Bronchial epithelial cell (primary cell): ENCODE results near the gene SCAPER. TPM values are rescaled to one million over a fixed set of nuclear protein-coding genes. Genes with fewer than 3 reads are reported as not detected.

Source experiments
- DNase-seq: peaks from one replicate; pipeline ENCODE4 v3.0.0-alpha.2; 2010; ENCODE audit warnings: low read depth
- FAIRE-seq: peaks from 2 replicates; lab custom pipeline; 2011; peaks lifted over from hg19 to GRCh38; lab: Jason Lieb, UNC
- H3K27me3 ChIP-seq: 2 replicates; pipeline ENCODE4 v1.5.1; 2011; ENCODE audit warnings: low read length; ENCODE audit not compliant: control insufficient read depth, insufficient read depth
- H3K36me3 ChIP-seq: 2 replicates; pipeline ENCODE4 v1.5.1; 2011; ENCODE audit warnings: low read length; ENCODE audit not compliant: control insufficient read depth, insufficient read depth
- H3K4me3 ChIP-seq: 2 replicates; pipeline ENCODE4 v1.5.1; 2011; ENCODE audit warnings: mild to moderate bottlenecking, low read depth, low read length, control low read depth
- CTCF ChIP-seq: IDR thresholded peaks from 2 replicates; pipeline ENCODE4 v1.5.1; 2011; ENCODE audit warnings: mild to moderate bottlenecking, moderate library complexity, low read length, control low read depth, inconsistent platforms; ENCODE audit not compliant: insufficient read depth, severe bottlenecking
- total RNA-seq: library from RNA; depleted of rRNA; stranded (reverse); fragments of >200 nt; gene quantifications from 2 replicates; pipeline ENCODE4 v1.2.1, GENCODE V29; 2014

The SCAPER gene
- total RNA-seq, 1 donor from 2014 or later = 6.3 TPM

DNA sequence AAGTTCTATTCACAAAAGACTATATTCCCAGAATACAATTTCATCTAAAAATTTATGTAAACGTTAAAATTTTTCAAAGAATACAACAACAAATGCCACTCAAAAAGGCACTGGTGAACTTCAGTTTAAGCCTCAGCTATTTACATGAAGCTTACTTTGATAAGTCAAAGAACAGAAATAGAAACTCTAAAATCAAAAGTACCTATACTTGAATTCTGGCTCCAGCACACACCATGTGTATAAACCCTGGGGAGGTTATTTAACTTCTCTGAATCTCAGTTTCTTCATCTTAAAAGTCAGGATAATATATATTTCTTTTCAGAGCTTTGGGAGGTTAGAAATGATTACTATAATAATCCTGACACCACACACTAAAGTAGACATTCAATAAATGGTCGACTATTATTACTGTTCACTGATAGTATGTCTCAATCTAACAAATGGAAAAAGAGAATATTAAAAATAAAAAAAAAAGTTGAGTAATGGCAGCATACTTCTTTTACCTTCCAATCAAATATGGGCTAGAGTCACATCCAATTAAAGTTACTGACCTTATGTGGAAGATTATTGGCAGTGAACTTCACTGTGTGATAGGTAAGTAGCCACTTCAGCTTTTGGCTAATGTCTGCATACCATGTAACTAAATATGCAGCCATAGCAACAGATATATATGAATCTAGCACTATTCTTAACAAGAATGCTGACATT is 320.1 kb downstream of the SCAPER start:
- Histone ChIP-seq H3K36me3 (no peaks in the 10 kb centered on the region), H3K4me3 (no peak overlapping the region), H3K27me3 (no peaks in the 10 kb centered on the region)
- no peak for TF ChIP-seq CTCF
- FAIRE-seq = no peak
- no peak for DNase-seq

DNA sequence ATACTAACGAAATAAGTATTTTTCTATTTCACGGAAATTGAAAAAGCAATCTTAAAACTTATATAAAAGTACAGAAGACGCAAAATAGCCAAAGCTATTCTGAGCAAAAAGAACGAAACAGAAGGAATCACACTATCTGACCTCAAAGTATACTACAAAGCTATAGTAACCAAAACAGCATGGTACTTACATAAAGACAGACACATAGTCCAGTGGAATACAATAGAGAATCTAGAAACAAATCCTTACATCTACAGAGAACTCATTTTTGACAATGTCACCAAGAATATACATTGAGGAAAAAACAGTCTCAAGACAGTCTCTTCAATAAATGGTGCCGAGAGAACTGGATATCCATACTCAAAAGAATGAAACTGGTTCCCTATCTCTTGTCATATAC is 322.6 kb downstream of the SCAPER start:
- Histone ChIP-seq H3K27me3 (no peaks in the 10 kb centered on the region), H3K36me3 (no peaks in the 10 kb centered on the region), H3K4me3 (no peak overlapping the region)
- no peak for DNase-seq
- FAIRE-seq = no peak
- no peak for TF ChIP-seq CTCF

DNA sequence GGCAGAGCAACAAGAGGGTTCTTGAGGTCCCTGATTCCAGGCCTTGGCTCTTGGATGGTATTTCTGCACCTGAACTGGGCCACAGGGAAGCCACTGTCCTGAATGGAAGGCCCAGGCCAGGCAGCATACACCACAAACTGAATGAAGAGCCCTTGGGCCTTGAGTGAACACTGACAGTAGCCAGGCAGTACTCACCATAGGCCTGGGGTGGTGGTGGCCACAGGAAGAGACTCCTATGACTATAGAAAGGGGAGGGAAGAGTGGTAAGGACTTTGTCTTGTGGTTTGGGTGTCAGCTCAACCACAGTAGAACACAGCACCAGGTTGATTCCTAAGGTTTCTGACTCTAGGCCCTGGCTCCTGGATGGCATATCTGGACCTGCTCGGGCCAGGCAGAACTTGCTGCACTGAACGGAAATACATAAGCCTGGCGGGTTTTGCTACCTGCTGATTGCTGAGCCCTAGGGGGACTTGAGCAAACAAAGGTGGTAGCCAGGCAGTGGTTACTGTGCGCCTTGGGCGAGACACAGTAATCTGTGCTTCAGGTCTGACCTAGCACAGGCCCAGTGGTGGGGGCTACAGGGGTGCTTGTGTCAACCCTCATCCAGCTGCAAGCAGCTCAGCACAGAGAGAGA is 327.1 kb downstream of the SCAPER start:
- no peak for TF ChIP-seq CTCF
- peak; percentile 28 for FAIRE-seq
- no peaks in the 10 kb centered on the region for H3K27me3 ChIP-seq
- H3K36me3 ChIP-seq = no peaks in the 10 kb centered on the region
- H3K4me3 ChIP-seq = no peak overlapping the region
- DNase-seq = peak; percentile 48

GRCh38 chr15:76576523-76577279 is 328.4 kb downstream of the SCAPER start:
- DNase-seq = no peak
- no peak for FAIRE-seq
- Histone ChIP-seq H3K27me3 (no peaks in the 10 kb centered on the region), H3K4me3 (no peak overlapping the region), H3K36me3 (no peaks in the 10 kb centered on the region)
- no peak for TF ChIP-seq CTCF

DNA sequence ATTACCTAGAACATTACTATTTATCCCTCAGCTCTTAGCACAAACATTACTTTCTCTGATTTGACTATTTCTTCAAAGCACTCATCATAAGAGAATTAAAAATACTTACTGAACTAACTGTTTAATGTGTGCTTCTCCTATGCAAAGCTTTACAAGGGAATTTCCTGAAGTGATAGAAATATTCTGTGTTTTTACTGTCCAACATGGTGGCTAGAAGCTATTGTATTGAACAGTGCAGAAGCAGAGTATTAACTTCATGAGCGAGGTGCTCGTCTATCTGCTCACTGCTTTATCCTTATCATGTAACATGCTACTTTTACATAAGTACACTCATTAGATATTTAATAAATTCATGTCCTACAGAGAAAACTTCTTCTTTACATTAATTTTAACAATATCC is 329.5 kb downstream of the SCAPER start:
- Histone ChIP-seq H3K4me3 (no peak overlapping the region), H3K27me3 (no peaks in the 10 kb centered on the region), H3K36me3 (no peaks in the 10 kb centered on the region)
- no peak for DNase-seq
- no peak for FAIRE-seq
- TF ChIP-seq CTCF = no peak
